ENCODE measurements around the gene DISC1. TPM values are rescaled to one million over a fixed set of nuclear protein-coding genes. Genes with fewer than 3 reads are reported as not detected.

Gene DISC1
- total and polyA plus RNA-seq, 2 experiments from 2014 or later: 6.5 to 11.5 TPM

GRCh38 chr1:231734417-231734816 is 107.8 kb downstream of the DISC1 start:
- TF ChIP-seq CTCF (IDR thresholded peaks at IDR 0.05; ENCODE audit: low read depth, low read length): no peak
- Histone ChIP-seq H3K27ac (peak overlapping the region; percentile 25), H3K9me3 (ENCODE audit: low read depth) (no peaks in the 10 kb centered on the region), H3K4me3 (no peak overlapping the region), H3K27me3 (no peaks in the 10 kb centered on the region), H3K36me3 (no peaks in the 10 kb centered on the region), H3K4me1 (ENCODE audit: low read depth) (no peaks in the 10 kb centered on the region)
- peak in 1 of 2 donors; percentile 25 for DNase-seq (ENCODE audit: low read depth in 1 of 2, low spot score in 1 of 2)

DNA sequence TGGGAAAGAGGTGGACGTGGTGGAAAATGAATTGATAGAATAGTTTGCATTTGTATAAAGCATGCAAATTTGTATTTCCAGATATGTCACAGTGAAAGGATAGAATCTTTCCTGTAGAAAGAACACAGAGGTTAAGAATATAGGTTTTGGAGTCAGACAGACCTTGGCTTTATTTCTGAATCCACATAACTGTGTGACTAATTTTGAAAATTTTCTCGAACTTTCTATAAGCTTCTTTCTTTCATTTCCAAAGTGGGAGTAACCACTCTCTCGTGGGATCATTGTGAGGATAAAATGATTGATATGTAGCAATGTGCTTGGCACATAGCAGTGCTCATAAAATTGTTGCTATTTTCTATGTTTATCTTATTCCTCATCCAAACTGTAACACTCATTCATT is 108.8 kb downstream of the DISC1 start:
- Histone ChIP-seq H3K9me3 (ENCODE audit: low read depth) (no peaks in the 10 kb centered on the region), H3K36me3 (no peaks in the 10 kb centered on the region), H3K27me3 (no peaks in the 10 kb centered on the region), H3K27ac (no peak overlapping the region), H3K4me1 (ENCODE audit: low read depth) (no peaks in the 10 kb centered on the region), H3K4me3 (no peak overlapping the region)
- TF ChIP-seq CTCF (IDR thresholded peaks at IDR 0.05; ENCODE audit: low read depth, low read length): no peak
- no peak for DNase-seq (ENCODE audit: low read depth in 1 of 2, low spot score in 1 of 2)

DNA sequence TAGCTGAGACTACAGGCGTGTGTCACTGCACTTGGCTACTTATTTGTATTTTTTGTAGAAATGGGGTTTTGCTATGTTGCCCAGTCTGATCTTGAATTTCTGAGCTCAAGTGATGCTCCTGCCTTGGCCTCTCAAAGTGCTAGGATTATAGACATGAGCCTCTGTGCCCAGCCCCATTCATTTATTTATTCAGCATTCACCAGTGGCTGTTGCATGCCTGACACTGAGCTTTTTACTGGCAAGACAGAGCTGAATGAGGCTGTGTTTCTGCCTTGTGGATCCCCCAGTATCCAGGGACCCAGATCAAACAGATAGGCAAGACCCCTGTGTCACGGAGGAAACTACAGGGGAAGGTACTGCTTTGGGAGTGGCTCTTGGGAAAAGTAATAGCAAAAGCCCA is 109.4 kb downstream of the DISC1 start:
- Histone ChIP-seq H3K27ac (no peak overlapping the region), H3K4me1 (ENCODE audit: low read depth) (no peaks in the 10 kb centered on the region), H3K36me3 (no peaks in the 10 kb centered on the region), H3K4me3 (no peak overlapping the region), H3K27me3 (no peaks in the 10 kb centered on the region), H3K9me3 (ENCODE audit: low read depth) (no peaks in the 10 kb centered on the region)
- DNase-seq (ENCODE audit: low read depth in 1 of 2, low spot score in 1 of 2): no peak
- no peak for TF ChIP-seq CTCF (IDR thresholded peaks at IDR 0.05; ENCODE audit: low read depth, low read length)

DNA sequence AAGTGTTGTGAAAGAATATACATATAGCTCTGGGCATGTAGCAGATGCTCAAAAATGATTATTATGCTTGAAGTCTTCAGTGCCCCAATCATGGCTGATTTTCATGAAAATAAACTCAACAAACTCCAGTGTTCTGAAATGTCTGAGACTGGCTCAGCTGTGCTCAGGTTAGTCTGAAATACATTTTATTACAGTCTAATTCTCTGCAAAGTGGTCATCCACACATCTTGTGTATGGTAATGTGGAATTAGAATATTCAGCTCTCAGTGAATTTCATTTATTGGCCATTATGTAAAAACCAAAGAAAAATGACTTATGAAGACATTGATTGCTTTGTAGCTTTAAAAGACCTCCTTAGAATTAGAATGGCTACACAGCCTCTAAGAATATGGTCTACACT is 109.9 kb downstream of the DISC1 start:
- Histone ChIP-seq H3K36me3 (no peaks in the 10 kb centered on the region), H3K27me3 (no peaks in the 10 kb centered on the region), H3K27ac (no peak overlapping the region), H3K4me3 (no peak overlapping the region), H3K4me1 (ENCODE audit: low read depth) (no peaks in the 10 kb centered on the region), H3K9me3 (ENCODE audit: low read depth) (no peaks in the 10 kb centered on the region)
- no peak for TF ChIP-seq CTCF (IDR thresholded peaks at IDR 0.05; ENCODE audit: low read depth, low read length)
- DNase-seq (ENCODE audit: low read depth in 1 of 2, low spot score in 1 of 2): no peak

- Histone ChIP-seq H3K27me3 (no peaks in the 10 kb centered on the region), H3K36me3 (no peaks in the 10 kb centered on the region), H3K4me3 (no peak overlapping the region), H3K4me1 (ENCODE audit: low read depth) (no peaks in the 10 kb centered on the region), H3K27ac (no peak overlapping the region), H3K9me3 (ENCODE audit: low read depth) (no peaks in the 10 kb centered on the region)
- DNase-seq (ENCODE audit: low read depth in 1 of 2, low spot score in 1 of 2): no peak
- no peak for TF ChIP-seq CTCF (IDR thresholded peaks at IDR 0.05; ENCODE audit: low read depth, low read length)
Measured at GRCh38 chr1:231738554-231738953, 112.0 kb downstream of the DISC1 start.

DNA sequence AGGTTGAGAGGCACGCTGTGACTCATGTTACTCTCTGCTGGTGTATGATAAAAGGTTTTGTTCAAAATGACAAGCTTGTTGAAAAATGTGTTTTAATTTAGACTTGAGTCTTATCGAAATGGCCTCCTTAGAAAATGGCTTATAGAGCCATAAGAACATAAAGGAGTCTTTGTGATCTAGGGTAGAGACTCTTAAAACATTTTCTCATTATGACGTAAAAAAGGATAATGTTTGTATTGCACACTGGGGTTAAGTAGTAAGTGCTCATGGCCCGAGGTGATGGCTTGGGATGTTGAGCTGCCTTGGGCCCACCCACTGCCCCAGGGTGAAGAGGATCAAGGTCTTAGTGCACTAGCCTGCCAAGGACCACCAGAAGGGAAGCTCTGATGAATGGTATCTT is 117.4 kb downstream of the DISC1 start:
- DNase-seq (ENCODE audit: low read depth in 1 of 2, low spot score in 1 of 2): no peak

More for the DNA sequence above, 117.4 kb downstream of the DISC1 start:
- H3K4me1 ChIP-seq (ENCODE audit: low read depth): peaks cover 2% of the 10 kb centered on the region
- TF ChIP-seq CTCF (IDR thresholded peaks at IDR 0.05; ENCODE audit: low read depth, low read length): no peak
- no peaks in the 10 kb centered on the region for H3K9me3 ChIP-seq (ENCODE audit: low read depth)
- no peak overlapping the region for H3K27ac ChIP-seq
- no peak overlapping the region for H3K4me3 ChIP-seq
- H3K36me3 ChIP-seq: no peaks in the 10 kb centered on the region
- no peaks in the 10 kb centered on the region for H3K27me3 ChIP-seq
